SH-SY5Y (cell line): ENCODE results near the gene GLIPR1L1.
A peak's percentile ranks its signal among the peaks of the same experiment; 100 is the strongest.

Source experiments
- GATA2 ChIP-seq: IDR thresholded peaks from 2 replicates; pipeline ENCODE4 v1.6.1; 2011; ENCODE audit warnings: mild to moderate bottlenecking, low read depth, low read length
- GATA3 ChIP-seq: IDR thresholded peaks from 2 replicates; pipeline ENCODE4 v1.6.1; 2011; ENCODE audit warnings: low read depth, mild to moderate bottlenecking, low read length, moderate library complexity

The GLIPR1L1 gene

GRCh38 chr12:75334384-75335030 lies at the start of gene GLIPR1L1:
Gene GLIPR1L1, plus strand, starts transcription at chr12:75334670. Its CDS starts 59 bp downstream, at chr12:75334729.
- no peak for TF ChIP-seq GATA3
- peak; percentile 76 for TF ChIP-seq GATA2

- no peak for TF ChIP-seq GATA3
- no peak for TF ChIP-seq GATA2
Measured at GRCh38 chr12:75288860-75289259, 45.6 kb upstream of the GLIPR1L1 start.

GRCh38 chr12:75289753-75290152 lies 44.7 kb upstream of the GLIPR1L1 start:
- TF ChIP-seq GATA2 (no peak), GATA3 (no peak)

GRCh38 chr12:75291014-75291413 lies 43.5 kb upstream of the GLIPR1L1 start:
- TF ChIP-seq GATA3, result no peak
- TF ChIP-seq GATA2, result no peak

GRCh38 chr12:75294336-75294735 lies 40.1 kb upstream of the GLIPR1L1 start:
- TF ChIP-seq GATA2, result no peak
- TF ChIP-seq GATA3, result no peak

GRCh38 chr12:75294797-75295196 lies 39.7 kb upstream of the GLIPR1L1 start:
- TF ChIP-seq GATA2 (no peak), GATA3 (no peak)

GRCh38 chr12:75302225-75302624 lies 32.2 kb upstream of the GLIPR1L1 start:
- TF ChIP-seq GATA3, result no peak
- no peak for TF ChIP-seq GATA2

GRCh38 chr12:75302781-75303180 lies 31.7 kb upstream of the GLIPR1L1 start:
- TF ChIP-seq GATA3 (no peak), GATA2 (no peak)

GRCh38 chr12:75305412-75306332 lies 28.8 kb upstream of the GLIPR1L1 start:
- TF ChIP-seq GATA2, result no peak
- TF ChIP-seq GATA3, result no peak

- TF ChIP-seq GATA3, result no peak
- TF ChIP-seq GATA2, result no peak
Measured at GRCh38 chr12:75308279-75308678, 26.2 kb upstream of the GLIPR1L1 start.

- TF ChIP-seq GATA2, result no peak
- no peak for TF ChIP-seq GATA3
Measured at GRCh38 chr12:75311369-75311768, 23.1 kb upstream of the GLIPR1L1 start.

- no peak for TF ChIP-seq GATA3
- TF ChIP-seq GATA2, result no peak
Measured at GRCh38 chr12:75315518-75315917, 19.0 kb upstream of the GLIPR1L1 start.

- TF ChIP-seq GATA3, result no peak
- TF ChIP-seq GATA2, result no peak
Measured at GRCh38 chr12:75317784-75318183, 16.7 kb upstream of the GLIPR1L1 start.

- no peak for TF ChIP-seq GATA2
- no peak for TF ChIP-seq GATA3
Measured at GRCh38 chr12:75322464-75322863, 12.0 kb upstream of the GLIPR1L1 start.

- TF ChIP-seq GATA2 (no peak), GATA3 (no peak)
Measured at GRCh38 chr12:75323663-75324062, 10.8 kb upstream of the GLIPR1L1 start.
